Central memory CD8-positive, alpha-beta T cell (primary cell): ENCODE results near the gene NOTUM.
A peak's percentile ranks its signal among the peaks of the same experiment; 100 is the strongest.

ENCODE experiments used
- ATAC-seq: fragments of 150-1000 bp; cut with Tn5 transposase; replicated peaks from 2 replicates; pipeline ENCODE4 v1.10.0; 2022; ENCODE audit warnings: mild to moderate bottlenecking, moderate FRiP score, moderate number of reproducible peaks; ENCODE audit not compliant: poor library complexity, severe bottlenecking; ENCODE audit errors: extremely low read depth
- DNase-seq, 2 donors: peaks; one replicate each; pipeline ENCODE4 v3.0.0; 2021; ENCODE audit warnings: low spot score in 2 of 2
- H3K27ac Mint-ChIP-seq: one replicate; pipeline ENCODE4 v1.8.0; 2022; ENCODE audit warnings: low read depth, mild to moderate bottlenecking, moderate library complexity, mixed read lengths
- H3K27me3 Mint-ChIP-seq: one replicate; pipeline ENCODE4 v1.8.0; 2022; ENCODE audit warnings: mixed read lengths
- H3K36me3 Mint-ChIP-seq: one replicate; pipeline ENCODE4 v1.8.0; 2022; ENCODE audit warnings: mild to moderate bottlenecking, moderate library complexity, mixed read lengths; ENCODE audit not compliant: insufficient read depth
- H3K4me1 Mint-ChIP-seq: one replicate; pipeline ENCODE4 v1.8.0; 2022; ENCODE audit warnings: mixed read lengths
- H3K4me3 Mint-ChIP-seq: one replicate; pipeline ENCODE4 v1.8.0; 2022; ENCODE audit warnings: mild to moderate bottlenecking, moderate library complexity, mixed read lengths
- H3K9me3 Mint-ChIP-seq: one replicate; pipeline ENCODE4 v1.8.0; 2022; ENCODE audit warnings: mixed read lengths

The NOTUM gene

GRCh38 chr17:81961087-81961511 lies at the start of gene NOTUM:
Gene NOTUM (minus strand): TSS chr17:81961187. CDS start chr17:81960909, 278 bp downstream.
- Mint-ChIP-seq H3K4me3 (peak within 1 kb of the TSS; percentile 29), H3K9me3 (no peaks in the 10 kb centered on the region), H3K4me1 (peaks cover 20% of the 10 kb centered on the region), H3K36me3 (peaks cover 2% of the 10 kb centered on the region), H3K27me3 (peaks cover 53% of the 10 kb centered on the region), H3K27ac (no peak within 1 kb of the TSS)
- no peak for ATAC-seq
- DNase-seq = no peak

DNA sequence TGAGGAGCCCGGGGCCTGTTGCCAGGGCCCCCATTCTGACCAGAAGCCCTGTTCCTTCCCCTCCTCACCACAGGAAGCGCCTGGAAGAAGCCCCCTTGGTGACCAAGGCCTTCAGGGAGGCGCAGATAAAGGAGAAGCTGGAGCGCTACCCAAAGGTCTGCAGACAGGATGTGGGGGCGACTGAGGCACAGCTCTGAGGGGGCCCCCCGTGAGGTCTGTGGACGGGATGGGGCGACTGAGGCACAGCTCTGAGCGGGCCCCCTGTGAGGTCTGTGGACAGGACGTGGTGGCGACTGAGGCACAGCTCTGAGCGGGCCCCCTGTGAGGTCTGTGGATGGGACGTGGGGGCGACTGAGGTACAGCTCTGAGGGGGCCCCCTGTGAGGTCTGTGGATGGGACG lies 48.4 kb upstream of the NOTUM start:
- Mint-ChIP-seq H3K27me3 (no peaks in the 10 kb centered on the region), H3K4me3 (no peak overlapping the region), H3K27ac (no peak overlapping the region)

GRCh38 chr17:82008941-82009405 lies 48.0 kb upstream of the NOTUM start:
- DNase-seq = no peak
- no peak for ATAC-seq
- H3K9me3 Mint-ChIP-seq = no peaks in the 10 kb centered on the region
- no peak overlapping the region for H3K4me3 Mint-ChIP-seq
- no peaks in the 10 kb centered on the region for H3K27me3 Mint-ChIP-seq
- H3K36me3 Mint-ChIP-seq = peaks cover 2% of the 10 kb centered on the region
- H3K27ac Mint-ChIP-seq = no peak overlapping the region
- H3K4me1 Mint-ChIP-seq = no peaks in the 10 kb centered on the region

More for the DNA sequence above, 48.4 kb upstream of the NOTUM start:
- H3K36me3 Mint-ChIP-seq = peaks cover 2% of the 10 kb centered on the region
- DNase-seq = no peak
- no peak for ATAC-seq
- no peaks in the 10 kb centered on the region for H3K4me1 Mint-ChIP-seq
- H3K9me3 Mint-ChIP-seq = no peaks in the 10 kb centered on the region

DNA sequence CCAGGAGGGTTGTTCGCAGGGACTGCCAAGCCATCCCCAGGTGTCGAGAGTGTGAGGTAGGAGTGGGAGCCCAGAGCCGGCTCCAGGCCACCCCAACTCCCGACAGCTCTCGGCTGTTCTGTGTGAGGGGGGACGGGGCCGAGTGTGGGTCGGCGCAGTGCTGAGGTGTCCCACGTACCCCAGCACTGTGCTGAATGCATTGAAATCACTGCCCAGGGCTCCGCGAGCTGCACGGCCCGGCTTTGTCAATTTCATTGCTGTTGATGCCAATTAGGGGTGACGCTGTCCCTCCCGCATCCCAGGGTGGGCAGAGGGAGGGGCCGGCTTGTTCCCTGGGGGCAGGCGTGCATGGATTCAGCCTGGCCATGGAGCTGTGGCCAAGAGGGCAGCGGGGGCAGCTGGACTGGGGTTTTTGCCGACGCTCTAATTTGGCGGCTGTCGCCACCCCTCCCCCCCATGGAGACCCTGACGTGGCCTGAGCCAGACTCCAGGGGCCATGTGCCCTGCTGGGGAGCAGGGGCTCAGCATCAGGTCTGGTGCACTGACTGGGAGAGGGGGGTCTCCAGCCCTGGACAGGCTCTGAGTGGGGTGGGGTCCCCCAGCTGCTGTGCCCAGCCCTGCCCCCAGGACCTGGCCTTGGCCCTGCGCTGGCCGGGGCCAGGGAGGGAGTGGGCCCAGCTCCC lies 47.4 kb upstream of the NOTUM start:
- H3K4me1 Mint-ChIP-seq = no peaks in the 10 kb centered on the region
- H3K27me3 Mint-ChIP-seq = no peaks in the 10 kb centered on the region
- peaks cover 2% of the 10 kb centered on the region for H3K36me3 Mint-ChIP-seq
- no peak for DNase-seq
- no peak overlapping the region for H3K4me3 Mint-ChIP-seq
- H3K9me3 Mint-ChIP-seq = no peaks in the 10 kb centered on the region
- H3K27ac Mint-ChIP-seq = no peak overlapping the region
- no peak for ATAC-seq

GRCh38 chr17:82007495-82008257 lies 46.7 kb upstream of the NOTUM start:
- no peak for ATAC-seq
- Mint-ChIP-seq H3K4me1 (no peaks in the 10 kb centered on the region), H3K27me3 (no peaks in the 10 kb centered on the region), H3K4me3 (no peak overlapping the region), H3K36me3 (peaks cover 2% of the 10 kb centered on the region), H3K27ac (no peak overlapping the region), H3K9me3 (no peaks in the 10 kb centered on the region)
- DNase-seq = no peak

DNA sequence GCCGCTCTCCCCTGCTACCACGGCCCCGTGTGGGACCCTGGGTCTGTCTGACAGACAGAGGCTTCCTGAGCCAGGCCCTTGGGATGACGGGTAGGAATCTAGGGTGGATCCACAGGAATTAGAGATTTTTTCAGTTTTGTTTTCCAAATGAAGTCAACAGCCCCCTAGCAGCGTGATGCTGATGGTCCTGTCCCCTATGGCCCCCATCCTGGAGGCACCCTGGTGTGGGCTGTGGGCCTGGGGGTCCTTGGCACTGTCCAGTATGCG lies 46.2 kb upstream of the NOTUM start:
- no peak overlapping the region for H3K27ac Mint-ChIP-seq
- H3K4me3 Mint-ChIP-seq = no peak overlapping the region
- peaks cover 2% of the 10 kb centered on the region for H3K36me3 Mint-ChIP-seq
- H3K27me3 Mint-ChIP-seq = no peaks in the 10 kb centered on the region
- H3K4me1 Mint-ChIP-seq = no peaks in the 10 kb centered on the region
- H3K9me3 Mint-ChIP-seq = no peaks in the 10 kb centered on the region
- DNase-seq (no peak), ATAC-seq (no peak)

DNA sequence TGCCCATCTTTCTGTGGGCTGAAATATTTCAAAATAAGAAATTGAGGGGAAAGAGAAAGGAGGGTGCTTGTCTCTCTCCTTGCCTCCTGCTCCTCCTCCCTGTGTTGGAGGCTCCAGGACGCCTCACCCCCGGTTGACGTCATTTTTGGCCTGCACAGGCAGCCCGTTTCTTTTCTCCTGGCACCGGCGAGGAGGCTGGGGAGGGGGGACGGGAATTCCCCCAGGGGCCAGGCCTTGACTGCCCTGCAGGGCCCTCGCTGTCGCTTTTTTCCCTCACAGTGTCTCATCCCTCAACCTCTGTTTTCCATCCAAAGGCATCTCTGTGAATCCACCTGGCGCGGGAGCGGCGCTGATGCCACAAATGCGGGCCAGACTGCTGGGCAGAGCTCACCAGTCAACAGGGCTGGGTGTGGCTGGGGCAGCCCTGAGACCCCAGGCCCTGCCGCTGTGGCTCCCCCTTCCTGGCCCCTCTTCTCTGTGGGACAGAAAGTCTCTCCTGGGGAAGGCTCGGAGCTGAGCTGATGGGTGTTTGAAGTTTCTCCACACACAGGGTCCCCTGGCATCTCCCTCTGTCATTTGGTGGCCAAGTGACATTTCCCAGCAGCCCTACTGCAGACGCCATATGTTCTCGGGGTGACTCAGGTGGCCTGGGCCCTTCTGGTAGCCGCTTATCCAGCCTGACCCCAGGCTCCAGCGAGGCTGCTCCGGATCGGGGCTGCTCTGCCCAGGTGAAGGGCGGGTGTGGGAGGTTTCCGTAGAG lies 45.7 kb upstream of the NOTUM start:
- Mint-ChIP-seq H3K27ac (no peak overlapping the region), H3K36me3 (peaks cover 2% of the 10 kb centered on the region), H3K4me1 (no peaks in the 10 kb centered on the region), H3K27me3 (no peaks in the 10 kb centered on the region), H3K4me3 (no peak overlapping the region), H3K9me3 (no peaks in the 10 kb centered on the region)
- DNase-seq = no peak
- no peak for ATAC-seq

DNA sequence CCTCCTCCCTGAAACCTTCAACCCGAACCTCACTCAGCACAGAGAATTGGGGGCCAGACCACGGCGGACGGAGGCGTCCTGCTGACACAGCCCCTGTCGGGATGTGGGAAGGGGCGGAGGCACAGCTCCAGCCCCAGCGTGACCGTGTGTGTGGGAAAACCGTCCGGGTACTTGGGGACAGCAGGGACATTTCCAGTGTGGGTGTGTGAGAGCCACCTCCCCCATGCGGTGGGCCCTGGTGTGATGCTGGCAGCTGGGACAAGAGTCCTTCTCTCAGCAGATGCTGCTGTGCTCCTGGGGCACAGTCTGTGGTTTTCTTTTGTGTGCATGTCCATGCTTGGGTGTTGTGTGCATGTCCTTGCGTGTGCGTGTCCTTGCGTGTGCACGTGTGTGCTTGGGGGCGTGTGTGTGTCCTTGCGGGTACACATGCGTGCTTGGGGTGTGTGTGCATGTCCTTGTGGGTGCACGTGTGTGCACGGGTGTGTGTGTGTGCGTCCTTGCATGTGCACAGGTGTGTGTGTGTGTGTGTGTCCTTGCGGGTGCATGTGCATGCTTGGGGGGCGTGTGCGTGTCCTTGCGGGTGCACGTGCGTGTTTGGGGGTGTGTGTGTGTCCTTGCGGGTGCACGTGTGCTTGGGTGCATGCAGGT lies 44.8 kb upstream of the NOTUM start:
- peaks cover 2% of the 10 kb centered on the region for H3K36me3 Mint-ChIP-seq
- H3K9me3 Mint-ChIP-seq = no peaks in the 10 kb centered on the region
- H3K4me3 Mint-ChIP-seq = no peak overlapping the region
- no peaks in the 10 kb centered on the region for H3K4me1 Mint-ChIP-seq
- H3K27ac Mint-ChIP-seq = no peak overlapping the region
- no peaks in the 10 kb centered on the region for H3K27me3 Mint-ChIP-seq
- ATAC-seq = no peak
- no peak for DNase-seq

GRCh38 chr17:82004517-82005455 lies 43.8 kb upstream of the NOTUM start:
- H3K27me3 Mint-ChIP-seq = no peaks in the 10 kb centered on the region
- no peaks in the 10 kb centered on the region for H3K9me3 Mint-ChIP-seq
- H3K4me3 Mint-ChIP-seq = no peak overlapping the region
- H3K27ac Mint-ChIP-seq = no peak overlapping the region
- DNase-seq = no peak
- no peak for ATAC-seq
- H3K4me1 Mint-ChIP-seq = no peaks in the 10 kb centered on the region
- H3K36me3 Mint-ChIP-seq = peaks cover 4% of the 10 kb centered on the region

GRCh38 chr17:82003411-82004381 lies 42.7 kb upstream of the NOTUM start:
- no peaks in the 10 kb centered on the region for H3K27me3 Mint-ChIP-seq
- H3K9me3 Mint-ChIP-seq = no peaks in the 10 kb centered on the region
- ATAC-seq (no peak), DNase-seq (no peak)
- no peak overlapping the region for H3K4me3 Mint-ChIP-seq
- peaks cover 4% of the 10 kb centered on the region for H3K36me3 Mint-ChIP-seq
- H3K27ac Mint-ChIP-seq = no peak overlapping the region
- no peaks in the 10 kb centered on the region for H3K4me1 Mint-ChIP-seq

DNA sequence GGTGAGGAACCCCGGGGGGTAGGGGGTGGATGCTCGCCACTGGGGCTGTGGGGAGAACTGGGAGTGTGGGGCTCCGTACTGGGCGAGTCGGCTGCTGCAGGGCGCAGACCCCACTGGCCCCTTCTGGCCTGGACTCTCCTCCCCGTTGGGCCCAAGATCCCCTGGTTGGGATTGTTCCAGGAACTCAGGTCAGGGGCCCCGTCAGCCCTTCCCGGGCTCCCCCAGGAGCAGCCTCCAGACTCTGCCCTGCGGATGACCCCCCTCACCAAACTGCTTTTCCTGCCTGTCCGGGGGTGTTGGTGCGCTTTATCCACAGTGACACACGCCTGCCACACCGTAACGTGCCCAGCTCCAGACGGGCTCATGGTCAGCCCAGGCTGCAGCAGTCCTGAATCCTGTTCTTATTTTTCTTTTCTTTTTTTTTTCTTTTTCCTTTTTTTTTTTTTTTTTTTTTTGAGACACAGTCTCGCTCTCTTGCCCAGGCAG lies 40.6 kb upstream of the NOTUM start:
- ATAC-seq (no peak), DNase-seq (no peak)
- peaks cover 4% of the 10 kb centered on the region for H3K36me3 Mint-ChIP-seq
- H3K9me3 Mint-ChIP-seq = no peaks in the 10 kb centered on the region
- H3K4me1 Mint-ChIP-seq = no peaks in the 10 kb centered on the region
- no peak overlapping the region for H3K27ac Mint-ChIP-seq
- no peaks in the 10 kb centered on the region for H3K27me3 Mint-ChIP-seq
- H3K4me3 Mint-ChIP-seq = no peak overlapping the region
